GM12892 (cell line): Measurements from ENCODE around the gene GTPBP3.
A peak's percentile ranks its signal among the peaks of the same experiment; 100 is the strongest.

Source experiments
- DNase-seq: peaks from one replicate; pipeline ENCODE4 v3.0.0; 2011; ENCODE audit not compliant: insufficient read length
- FAIRE-seq: peaks from 2 replicates; lab custom pipeline; 2011; peaks lifted over from hg19 to GRCh38; lab: Jason Lieb, UNC
- POLR2A ChIP-seq: IDR thresholded peaks from 2 replicates; pipeline ENCODE4 v1.6.1; 2011; ENCODE audit warnings: low read depth, low read length, control low read depth
- POLR2AphosphoS5 ChIP-seq: IDR thresholded peaks from 2 replicates; pipeline ENCODE4 v1.6.1; 2011; ENCODE audit warnings: low read depth, low read length, control low read depth
- TAF1 ChIP-seq: IDR thresholded peaks from 2 replicates; pipeline ENCODE4 v1.6.1; 2011; ENCODE audit warnings: low read depth, mild to moderate bottlenecking, control low read depth, low read length, borderline replicate concordance

GTPBP3 gene

GRCh38 chr19:17324357-17325114 is 12.8 kb upstream of the GTPBP3 start:
- no peak for DNase-seq
- no peak for TF ChIP-seq POLR2AphosphoS5
- TF ChIP-seq TAF1: no peak
- TF ChIP-seq POLR2A: no peak
- no peak for FAIRE-seq

GRCh38 chr19:17325133-17325532 is 12.2 kb upstream of the GTPBP3 start:
- TF ChIP-seq POLR2A: no peak
- TF ChIP-seq TAF1: no peak
- TF ChIP-seq POLR2AphosphoS5: no peak
- DNase-seq (no peak), FAIRE-seq (no peak)

GRCh38 chr19:17325881-17326594 is 11.3 kb upstream of the GTPBP3 start:
- DNase-seq (no peak), FAIRE-seq (no peak)
- TF ChIP-seq TAF1: no peak
- TF ChIP-seq POLR2A: no peak
- no peak for TF ChIP-seq POLR2AphosphoS5

- no peak for TF ChIP-seq POLR2AphosphoS5
- no peak for TF ChIP-seq TAF1
- no peak for TF ChIP-seq POLR2A
- no peak for FAIRE-seq
- DNase-seq: no peak
These were observed 10.8 kb upstream of the GTPBP3 start for GRCh38 chr19:17326595-17326966.

- FAIRE-seq: no peak
- TF ChIP-seq TAF1: no peak
- no peak for TF ChIP-seq POLR2A
- TF ChIP-seq POLR2AphosphoS5: no peak
- no peak for DNase-seq
These were observed 10.2 kb upstream of the GTPBP3 start for GRCh38 chr19:17327068-17327653.

- DNase-seq (peak; percentile 77), FAIRE-seq (peak; percentile 66)
- no peak for TF ChIP-seq POLR2A
- no peak for TF ChIP-seq TAF1
- TF ChIP-seq POLR2AphosphoS5: no peak
These were observed 9.5 kb upstream of the GTPBP3 start for GRCh38 chr19:17327654-17328516.

GRCh38 chr19:17328517-17329365 is 8.6 kb upstream of the GTPBP3 start:
- TF ChIP-seq POLR2A (no peak), POLR2AphosphoS5 (no peak), TAF1 (no peak)
- FAIRE-seq (no peak), DNase-seq (no peak)

GRCh38 chr19:17329366-17330261 is 7.7 kb upstream of the GTPBP3 start:
- no peak for DNase-seq
- FAIRE-seq: no peak
- TF ChIP-seq POLR2AphosphoS5: no peak
- no peak for TF ChIP-seq TAF1

GRCh38 chr19:17330262-17331044 is 6.9 kb upstream of the GTPBP3 start:
- DNase-seq (no peak), FAIRE-seq (no peak)
- TF ChIP-seq POLR2AphosphoS5 (no peak), TAF1 (no peak), POLR2A (no peak)
